Astrocyte (in vitro differentiated cells and primary cell): ENCODE measurements around the gene CFAP161.

Source experiments
- EZH2 ChIP-seq: IDR thresholded peaks from 2 replicates; pipeline ENCODE4 v1.6.1; 2012; ENCODE audit warnings: mild to moderate bottlenecking, low read length, inconsistent platforms; ENCODE audit not compliant: insufficient read depth
- TF ChIP-seq, protein P1 (sequence below): IDR thresholded peaks from 2 replicates; pipeline ENCODE4 v1.5.1; 2011; ENCODE audit warnings: low read depth, mild to moderate bottlenecking, inconsistent platforms, low read length, moderate library complexity; ENCODE audit not compliant: insufficient read depth

DNA sequence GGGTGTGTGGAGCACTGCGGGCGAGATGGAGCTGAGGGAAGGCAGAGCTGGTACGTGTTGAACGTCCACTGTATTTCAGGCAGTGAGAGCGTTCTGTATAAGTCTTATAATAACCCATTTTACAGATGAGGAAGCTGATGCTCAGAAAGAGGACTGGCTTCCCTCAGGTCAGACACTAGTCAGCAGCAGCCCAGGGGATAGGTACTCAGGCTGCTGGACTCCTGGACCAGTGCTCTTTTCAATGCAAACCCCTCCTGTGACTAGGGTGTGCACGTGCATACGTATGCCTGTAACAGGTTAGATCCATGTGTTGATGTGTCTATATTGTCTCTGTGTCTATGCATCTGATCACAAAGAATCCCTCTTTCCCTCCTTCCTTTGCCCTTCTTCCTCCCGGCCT lies 54.3 kb downstream of the CFAP161 start:
- TF ChIP-seq, protein P1, sequence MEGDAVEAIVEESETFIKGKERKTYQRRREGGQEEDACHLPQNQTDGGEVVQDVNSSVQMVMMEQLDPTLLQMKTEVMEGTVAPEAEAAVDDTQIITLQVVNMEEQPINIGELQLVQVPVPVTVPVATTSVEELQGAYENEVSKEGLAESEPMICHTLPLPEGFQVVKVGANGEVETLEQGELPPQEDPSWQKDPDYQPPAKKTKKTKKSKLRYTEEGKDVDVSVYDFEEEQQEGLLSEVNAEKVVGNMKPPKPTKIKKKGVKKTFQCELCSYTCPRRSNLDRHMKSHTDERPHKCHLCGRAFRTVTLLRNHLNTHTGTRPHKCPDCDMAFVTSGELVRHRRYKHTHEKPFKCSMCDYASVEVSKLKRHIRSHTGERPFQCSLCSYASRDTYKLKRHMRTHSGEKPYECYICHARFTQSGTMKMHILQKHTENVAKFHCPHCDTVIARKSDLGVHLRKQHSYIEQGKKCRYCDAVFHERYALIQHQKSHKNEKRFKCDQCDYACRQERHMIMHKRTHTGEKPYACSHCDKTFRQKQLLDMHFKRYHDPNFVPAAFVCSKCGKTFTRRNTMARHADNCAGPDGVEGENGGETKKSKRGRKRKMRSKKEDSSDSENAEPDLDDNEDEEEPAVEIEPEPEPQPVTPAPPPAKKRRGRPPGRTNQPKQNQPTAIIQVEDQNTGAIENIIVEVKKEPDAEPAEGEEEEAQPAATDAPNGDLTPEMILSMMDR = no peak
- no peak for TF ChIP-seq EZH2
